ENCODE data around the gene WDFY4. TPM values are rescaled to one million over a fixed set of nuclear protein-coding genes. Genes with fewer than 3 reads are reported as not detected.

The WDFY4 gene
- total and polyA plus RNA-seq, 8 donors, result 2.8 to 23.6 (median 4.8) TPM

DNA sequence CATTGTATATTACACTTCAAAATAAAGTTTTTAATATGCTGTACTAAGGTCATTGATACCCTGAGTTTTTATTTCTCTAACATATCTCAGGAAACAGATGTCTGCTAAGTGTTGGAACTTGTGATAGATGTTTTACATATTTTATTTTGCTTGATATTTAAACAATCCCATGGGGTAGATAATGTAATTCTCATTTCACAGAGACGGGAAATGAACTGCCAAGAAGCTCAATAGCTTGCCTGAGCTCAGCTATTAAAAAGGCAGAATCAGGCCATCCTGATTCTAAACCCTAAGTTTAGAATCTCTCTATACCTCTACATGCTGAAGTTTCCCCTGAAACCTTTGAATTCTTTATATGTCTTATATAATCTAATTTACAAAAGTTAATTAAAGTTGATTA lies 128.6 kb downstream of the WDFY4 start:
- no peaks in the 10 kb centered on the region for H3K27me3 ChIP-seq
- H3K9me3 ChIP-seq, result no peaks in the 10 kb centered on the region
- TF ChIP-seq, protein P1, sequence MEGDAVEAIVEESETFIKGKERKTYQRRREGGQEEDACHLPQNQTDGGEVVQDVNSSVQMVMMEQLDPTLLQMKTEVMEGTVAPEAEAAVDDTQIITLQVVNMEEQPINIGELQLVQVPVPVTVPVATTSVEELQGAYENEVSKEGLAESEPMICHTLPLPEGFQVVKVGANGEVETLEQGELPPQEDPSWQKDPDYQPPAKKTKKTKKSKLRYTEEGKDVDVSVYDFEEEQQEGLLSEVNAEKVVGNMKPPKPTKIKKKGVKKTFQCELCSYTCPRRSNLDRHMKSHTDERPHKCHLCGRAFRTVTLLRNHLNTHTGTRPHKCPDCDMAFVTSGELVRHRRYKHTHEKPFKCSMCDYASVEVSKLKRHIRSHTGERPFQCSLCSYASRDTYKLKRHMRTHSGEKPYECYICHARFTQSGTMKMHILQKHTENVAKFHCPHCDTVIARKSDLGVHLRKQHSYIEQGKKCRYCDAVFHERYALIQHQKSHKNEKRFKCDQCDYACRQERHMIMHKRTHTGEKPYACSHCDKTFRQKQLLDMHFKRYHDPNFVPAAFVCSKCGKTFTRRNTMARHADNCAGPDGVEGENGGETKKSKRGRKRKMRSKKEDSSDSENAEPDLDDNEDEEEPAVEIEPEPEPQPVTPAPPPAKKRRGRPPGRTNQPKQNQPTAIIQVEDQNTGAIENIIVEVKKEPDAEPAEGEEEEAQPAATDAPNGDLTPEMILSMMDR (IDR thresholded peaks at IDR 0.05), result no peak
- no peak overlapping the region for H3K27ac ChIP-seq
- H3K36me3 ChIP-seq, result peaks cover 0 to 38% of the 10 kb centered on the region in 2 donors
- no peak for DNase-seq
- no peaks in the 10 kb centered on the region for H3K4me1 ChIP-seq
- H3K4me3 ChIP-seq, result no peak overlapping the region
- no peak for ATAC-seq
- intact Hi-C loops (cut with DNase I), result no loop called here

DNA sequence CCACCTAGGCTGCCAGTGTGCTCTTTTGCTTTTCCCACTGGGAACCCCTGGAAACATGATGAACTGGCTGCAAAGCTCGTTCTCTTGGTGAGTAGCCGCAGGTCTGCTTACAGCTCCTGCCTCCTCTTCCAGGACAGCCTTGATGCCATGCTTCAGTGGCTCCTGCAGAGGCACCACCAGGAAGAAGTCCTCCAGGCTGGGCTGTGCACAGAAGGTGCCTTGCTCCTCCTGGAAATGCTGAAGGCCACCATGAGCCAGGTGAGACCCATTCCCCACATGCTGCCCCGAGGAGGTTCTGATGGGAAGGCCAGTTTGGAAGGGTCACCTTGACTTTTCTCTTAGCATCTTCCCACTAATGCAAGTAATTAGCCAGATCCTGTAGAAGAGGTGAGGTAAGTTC lies 129.2 kb downstream of the WDFY4 start:
- TF ChIP-seq, protein P1 (IDR thresholded peaks at IDR 0.05), result no peak
- Histone ChIP-seq H3K4me1 (no peaks in the 10 kb centered on the region), H3K36me3 (peaks cover 0 to 38% of the 10 kb centered on the region in 2 donors), H3K4me3 (no peak overlapping the region), H3K27ac (no peak overlapping the region), H3K27me3 (no peaks in the 10 kb centered on the region), H3K9me3 (no peaks in the 10 kb centered on the region)
- intact Hi-C loops (cut with DNase I), result no loop called here
- no peak for ATAC-seq
- DNase-seq, result no peak

DNA sequence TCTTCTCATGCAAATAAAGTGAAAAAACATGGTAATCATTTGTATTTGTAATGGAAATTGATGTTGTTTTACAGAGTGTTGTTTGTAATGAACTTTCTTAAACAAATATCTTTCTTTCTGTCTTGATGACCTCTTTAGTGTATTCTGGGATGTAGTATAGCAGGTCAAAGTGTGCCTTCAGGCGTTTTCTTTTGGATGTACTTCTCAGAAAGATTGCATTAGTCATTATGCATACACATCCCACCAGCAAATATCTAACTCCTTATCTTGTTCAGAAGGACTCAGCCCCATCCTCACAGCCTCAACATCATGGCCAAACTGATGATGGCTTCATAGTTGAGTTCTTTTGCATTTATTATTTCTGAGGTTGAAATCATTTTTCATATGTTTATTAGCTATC lies 130.3 kb downstream of the WDFY4 start:
- Histone ChIP-seq H3K36me3 (peaks cover 0 to 38% of the 10 kb centered on the region in 2 donors), H3K9me3 (no peaks in the 10 kb centered on the region), H3K4me1 (no peaks in the 10 kb centered on the region), H3K27ac (no peak overlapping the region), H3K4me3 (no peak overlapping the region), H3K27me3 (no peaks in the 10 kb centered on the region)
- TF ChIP-seq, protein P1 (IDR thresholded peaks at IDR 0.05), result no peak
- ATAC-seq (no peak), DNase-seq (no peak)
- intact Hi-C loops (cut with DNase I), result no loop called here

DNA sequence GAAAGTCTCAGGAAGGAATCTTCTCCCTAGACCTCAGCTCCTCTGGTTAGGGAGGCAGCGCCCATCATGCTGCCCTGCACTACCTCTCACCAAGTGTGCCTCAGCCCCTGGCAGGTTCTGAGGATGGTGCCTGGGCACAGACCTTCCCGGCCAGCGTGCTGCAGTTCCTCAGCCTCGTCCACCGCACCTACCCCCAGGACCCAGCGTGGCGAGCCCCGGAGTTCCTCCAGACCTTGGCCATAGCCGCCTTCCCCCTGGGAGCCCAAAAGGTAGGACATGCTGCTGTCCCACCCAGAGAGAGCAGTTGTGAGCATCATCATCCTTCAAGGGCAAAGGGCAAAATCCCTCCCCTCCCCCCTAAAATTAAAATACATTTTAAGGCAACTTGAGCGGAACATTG lies 132.5 kb downstream of the WDFY4 start:
- Histone ChIP-seq H3K27me3 (no peaks in the 10 kb centered on the region), H3K4me1 (no peaks in the 10 kb centered on the region), H3K36me3 (peaks cover 0 to 31% of the 10 kb centered on the region in 2 donors), H3K4me3 (no peak overlapping the region), H3K27ac (no peak overlapping the region), H3K9me3 (no peaks in the 10 kb centered on the region)
- TF ChIP-seq, protein P1 (IDR thresholded peaks at IDR 0.05), result no peak
- intact Hi-C loops (cut with DNase I), result no loop called here
- ATAC-seq (no peak), DNase-seq (no peak)

DNA sequence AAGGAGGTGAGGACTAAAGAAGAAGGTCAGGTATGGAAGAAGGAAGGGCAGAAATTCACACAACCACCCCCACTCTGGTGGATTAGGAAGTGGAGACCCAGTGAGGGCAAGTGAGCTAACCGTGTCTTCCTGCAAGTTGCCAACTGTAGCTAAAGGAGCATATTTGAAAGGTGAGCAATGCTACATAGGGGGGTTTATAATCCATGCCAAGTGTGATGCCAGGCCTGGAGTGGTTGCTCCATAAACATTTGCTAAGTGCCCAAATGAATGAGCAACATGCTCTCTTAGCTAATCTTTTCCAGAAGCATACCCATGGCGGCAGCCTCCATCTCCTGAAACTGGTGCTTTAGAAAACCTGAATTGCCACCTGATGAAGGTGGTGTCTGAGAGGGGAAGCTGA lies 133.4 kb downstream of the WDFY4 start:
- Histone ChIP-seq H3K4me1 (no peaks in the 10 kb centered on the region), H3K36me3 (peaks cover 0 to 28% of the 10 kb centered on the region in 2 donors), H3K9me3 (no peaks in the 10 kb centered on the region), H3K4me3 (no peak overlapping the region), H3K27me3 (no peaks in the 10 kb centered on the region), H3K27ac (no peak overlapping the region)
- intact Hi-C loops (cut with DNase I), result no loop called here
- ATAC-seq (no peak), DNase-seq (peak in 1 of 4 donors; percentile 28)
- TF ChIP-seq, protein P1 (IDR thresholded peaks at IDR 0.05), result no peak

All from left lung (tissue), 10 donors.